Glutamatergic neuron (in vitro differentiated cells): ENCODE results near the gene CELF5. TPM values are rescaled to one million over a fixed set of nuclear protein-coding genes. Genes with fewer than 3 reads are reported as not detected.

Source experiments
- DNase-seq: peaks from one replicate; pipeline ENCODE4 v3.0.0; 2022
- H3K27ac Mint-ChIP-seq: one replicate; pipeline ENCODE4 v1.8.0; 2020; ENCODE audit warnings: mild to moderate bottlenecking, mixed read lengths, inconsistent platforms; ENCODE audit not compliant: unreplicated experiment
- H3K27me3 Mint-ChIP-seq: one replicate; pipeline ENCODE4 v1.8.0; 2020; ENCODE audit warnings: mild to moderate bottlenecking, moderate library complexity, mixed read lengths, inconsistent platforms; ENCODE audit not compliant: unreplicated experiment
- H3K36me3 Mint-ChIP-seq: one replicate; pipeline ENCODE4 v1.8.0; 2020; ENCODE audit warnings: mild to moderate bottlenecking, mixed read lengths, inconsistent platforms; ENCODE audit not compliant: unreplicated experiment
- H3K4me1 Mint-ChIP-seq: one replicate; pipeline ENCODE4 v1.8.0; 2020; ENCODE audit warnings: mild to moderate bottlenecking, low read depth, mixed read lengths, inconsistent platforms; ENCODE audit not compliant: unreplicated experiment
- H3K4me3 Mint-ChIP-seq: one replicate; pipeline ENCODE4 v1.8.0; 2020; ENCODE audit warnings: mild to moderate bottlenecking, mixed read lengths, inconsistent platforms; ENCODE audit not compliant: unreplicated experiment
- H3K9me3 Mint-ChIP-seq: one replicate; pipeline ENCODE4 v1.8.0; 2020; ENCODE audit warnings: mild to moderate bottlenecking, moderate library complexity, mixed read lengths, inconsistent platforms; ENCODE audit not compliant: unreplicated experiment
- total RNA-seq: library from RNA; stranded (reverse); fragmentation: NEBNext Ultra II Directional; extraction: Animal tissue kit (Norgen Biotek cat#: 25700); gene quantifications from one replicate; pipeline ENCODE4 v1.2.1, GENCODE V29; 2021; ENCODE audit not compliant: unreplicated experiment
- TF ChIP-seq, protein P1 (sequence below): fragments of 200-600 bp; sonication (generic); IDR thresholded peaks from one replicate; pipeline ENCODE4 v1.5.0; 2021; ENCODE audit not compliant: partially characterized antibody, unreplicated experiment

CELF5 gene
- total RNA-seq, 1 donor from 2014 or later = 12.5 TPM

DNA sequence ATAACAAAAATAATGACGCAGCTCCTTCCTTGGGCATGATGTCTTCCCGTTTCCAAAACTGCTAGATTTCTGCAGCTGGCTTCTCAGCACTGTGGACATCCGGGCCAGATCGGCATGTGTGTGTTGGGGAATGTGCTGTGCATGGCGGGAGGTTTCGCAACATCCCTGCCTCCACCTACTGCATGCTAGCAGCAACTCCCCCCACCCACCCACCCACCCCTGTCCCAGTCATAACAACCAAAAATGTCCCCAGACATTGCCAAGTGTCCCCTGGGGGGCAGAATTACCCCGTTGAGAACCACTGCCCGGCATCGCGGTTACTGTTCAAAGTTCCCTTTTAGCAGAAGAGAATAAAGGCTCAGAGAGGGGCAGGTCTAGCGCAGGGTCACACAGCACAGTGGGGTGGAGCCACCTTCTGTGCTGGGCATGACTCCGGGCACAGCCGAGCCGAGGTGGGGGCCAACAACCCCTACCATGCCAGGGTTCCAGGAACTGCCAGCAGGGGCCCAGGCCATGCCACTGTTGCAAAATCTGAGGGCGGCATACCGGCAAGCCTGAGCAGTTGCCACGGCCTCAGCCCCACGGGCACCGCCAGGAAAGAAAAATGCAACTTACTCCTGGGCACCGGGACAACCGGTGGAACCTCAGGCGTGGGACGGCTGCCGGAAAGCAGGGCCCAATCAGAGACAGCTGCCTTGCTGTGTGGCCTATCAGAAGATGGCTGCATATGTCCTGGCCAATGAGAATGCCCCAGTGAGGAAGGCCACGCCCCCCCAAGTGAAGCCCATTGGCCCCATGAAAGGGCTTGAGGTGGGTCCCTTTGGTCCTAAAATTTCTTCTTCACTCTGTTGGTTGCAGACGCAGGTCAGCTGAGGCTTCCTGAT lies 119.4 kb downstream of the CELF5 start:
- TF ChIP-seq, protein P1, sequence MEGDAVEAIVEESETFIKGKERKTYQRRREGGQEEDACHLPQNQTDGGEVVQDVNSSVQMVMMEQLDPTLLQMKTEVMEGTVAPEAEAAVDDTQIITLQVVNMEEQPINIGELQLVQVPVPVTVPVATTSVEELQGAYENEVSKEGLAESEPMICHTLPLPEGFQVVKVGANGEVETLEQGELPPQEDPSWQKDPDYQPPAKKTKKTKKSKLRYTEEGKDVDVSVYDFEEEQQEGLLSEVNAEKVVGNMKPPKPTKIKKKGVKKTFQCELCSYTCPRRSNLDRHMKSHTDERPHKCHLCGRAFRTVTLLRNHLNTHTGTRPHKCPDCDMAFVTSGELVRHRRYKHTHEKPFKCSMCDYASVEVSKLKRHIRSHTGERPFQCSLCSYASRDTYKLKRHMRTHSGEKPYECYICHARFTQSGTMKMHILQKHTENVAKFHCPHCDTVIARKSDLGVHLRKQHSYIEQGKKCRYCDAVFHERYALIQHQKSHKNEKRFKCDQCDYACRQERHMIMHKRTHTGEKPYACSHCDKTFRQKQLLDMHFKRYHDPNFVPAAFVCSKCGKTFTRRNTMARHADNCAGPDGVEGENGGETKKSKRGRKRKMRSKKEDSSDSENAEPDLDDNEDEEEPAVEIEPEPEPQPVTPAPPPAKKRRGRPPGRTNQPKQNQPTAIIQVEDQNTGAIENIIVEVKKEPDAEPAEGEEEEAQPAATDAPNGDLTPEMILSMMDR = no peak
- no peak for DNase-seq
- Mint-ChIP-seq H3K4me3 (no peak overlapping the region), H3K27ac (no peak overlapping the region), H3K9me3 (peaks cover 3% of the 10 kb centered on the region), H3K27me3 (peaks cover 9% of the 10 kb centered on the region), H3K36me3 (no peaks in the 10 kb centered on the region), H3K4me1 (no peaks in the 10 kb centered on the region)

- peaks cover 7% of the 10 kb centered on the region for H3K27me3 Mint-ChIP-seq
Measured at GRCh38 chr19:3344608-3345598, 120.4 kb downstream of the CELF5 start.

GRCh38 chr19:3345850-3346460 lies 121.5 kb downstream of the CELF5 start:
- Mint-ChIP-seq H3K27ac (no peak overlapping the region), H3K9me3 (peaks cover 3% of the 10 kb centered on the region), H3K27me3 (peaks cover 11% of the 10 kb centered on the region), H3K36me3 (no peaks in the 10 kb centered on the region), H3K4me3 (no peak overlapping the region), H3K4me1 (no peaks in the 10 kb centered on the region)
- DNase-seq = no peak
- TF ChIP-seq, protein P1 = no peak

More at GRCh38 chr19:3344608-3345598, 120.4 kb downstream of the CELF5 start:
- H3K36me3 Mint-ChIP-seq = no peaks in the 10 kb centered on the region
- DNase-seq = no peak
- H3K4me1 Mint-ChIP-seq = no peaks in the 10 kb centered on the region
- peaks cover 3% of the 10 kb centered on the region for H3K9me3 Mint-ChIP-seq
- H3K27ac Mint-ChIP-seq = no peak overlapping the region
- TF ChIP-seq, protein P1 = no peak
- H3K4me3 Mint-ChIP-seq = no peak overlapping the region

Other genes with a start within 250 kb of the CELF5 start
- gene TLE6, start 247.1 kb upstream of the CELF5 start, total RNA-seq = not detected
- gene TLE2, start 195.4 kb upstream of the CELF5 start, total RNA-seq = not detected
- 258 TPM for gene TLE5, start 162.2 kb upstream of the CELF5 start, total RNA-seq
- 32.4 TPM for gene GNA11, start 130.3 kb upstream of the CELF5 start, total RNA-seq
- gene GNA15, start 88.6 kb upstream of the CELF5 start, total RNA-seq = not detected
- gene S1PR4, start 45.9 kb upstream of the CELF5 start, total RNA-seq = not detected
- 54.4 TPM for gene NCLN, start 38.7 kb upstream of the CELF5 start, total RNA-seq
- gene NFIC, start 141.9 kb downstream of the CELF5 start, total RNA-seq = 2.0 TPM